K562 (cell line): ENCODE measurements around the gene DIP2A. TPM values are rescaled to one million over a fixed set of nuclear protein-coding genes. Genes with fewer than 3 reads are reported as not detected.

ENCODE experiments used
- BRD4 ChIP-seq: fragments of 200-600 bp; sonication (generic); IDR thresholded peaks from 2 replicates; pipeline ENCODE4 v1.6.1; 2017; ENCODE audit warnings: inconsistent platforms
- C11orf30 ChIP-seq: fragments of 450-650 bp; IDR thresholded peaks from 2 replicates; pipeline ENCODE4 v1.6.1; 2016; ENCODE audit warnings: low read depth, mild to moderate bottlenecking
- CBFB ChIP-seq: sonication (generic); formaldehyde crosslinking; IDR thresholded peaks from 2 replicates; pipeline ENCODE4 v1.4.0; 2020; ENCODE audit warnings: mild to moderate bottlenecking, missing genetic modification reagents
- ETS2 ChIP-seq: IDR thresholded peaks from 2 replicates; pipeline ENCODE4 v1.6.1; 2016; ENCODE audit warnings: borderline replicate concordance, missing genetic modification characterization, mild to moderate bottlenecking, moderate library complexity, missing compliant biosample characterization; ENCODE audit not compliant: poor library complexity, severe bottlenecking
- FOXK2 ChIP-seq, 2 experiments: fragments of 450-650 bp; IDR thresholded peaks in 1 of 2; conservative IDR thresholded peaks in 1 of 2; 2 replicates each; pipeline ENCODE4 v1.6.1; 2016; ENCODE audit warnings: low read depth in 2 of 2, mild to moderate bottlenecking in 1 of 2
- MAFG ChIP-seq: fragments of 450-650 bp; conservative IDR thresholded peaks from 2 replicates; pipeline ENCODE4 v1.6.1; 2016; ENCODE audit warnings: missing genetic modification characterization, missing compliant biosample characterization
- MEF2D ChIP-seq: conservative IDR thresholded peaks from 2 replicates; pipeline ENCODE4 v1.6.1; 2016; ENCODE audit warnings: low read depth, missing genetic modification characterization, missing compliant biosample characterization
- MYBL2 ChIP-seq, 2 experiments: fragments of 450-650 bp in 1 of 2; sonication (generic) in 1 of 2; formaldehyde crosslinking in 1 of 2; IDR thresholded peaks; 2 replicates each; pipeline versions ENCODE4 v1.6.1 to v1.8.1; 2017 to 2022; ENCODE audit warnings: borderline replicate concordance in 1 of 2, inconsistent platforms in 1 of 2, low read depth in 1 of 2, mild to moderate bottlenecking in 1 of 2, missing genetic modification reagents in 1 of 2, moderate library complexity in 1 of 2
- NONO ChIP-seq, 2 experiments: fragments of 200-400 bp in 1 of 2; fragments of 450-650 bp in 1 of 2; formaldehyde crosslinking in 1 of 2; IDR thresholded peaks; 2 replicates each; pipeline ENCODE4 v1.6.1; 2017; ENCODE audit warnings: low read depth in 2 of 2, mild to moderate bottlenecking in 2 of 2, moderate library complexity in 2 of 2, low read length in 1 of 2
- POLR3A ChIP-seq: IDR thresholded peaks from 2 replicates; pipeline ENCODE4 v1.6.1; 2011; ENCODE audit warnings: borderline replicate concordance, mild to moderate bottlenecking, moderate library complexity; ENCODE audit not compliant: insufficient read length, insufficient read depth; ENCODE audit errors: extremely low read depth
- SIRT6 ChIP-seq: IDR thresholded peaks from one replicate; pipeline ENCODE4 v1.6.1; 2012; ENCODE audit warnings: low read depth, mild to moderate bottlenecking, control low read depth, inconsistent platforms, low read length, moderate library complexity
- SMARCE1 ChIP-seq: fragments of 450-650 bp; IDR thresholded peaks from 2 replicates; pipeline ENCODE4 v1.7.1; 2016; ENCODE audit warnings: mild to moderate bottlenecking
- SREBF1 ChIP-seq: fragments of 150-350 bp; IDR thresholded peaks from 2 replicates; pipeline ENCODE4 v1.6.1; 2014; ENCODE audit warnings: antibody characterized with exemption, low read depth, low read length, borderline replicate concordance
- TCFL5 ChIP-seq: fragments of 250-450 bp; sonication (Bioruptor Pico); conservative IDR thresholded peaks from 2 replicates; pipeline ENCODE4 v1.6.1; 2021; ENCODE audit warnings: mild to moderate bottlenecking, moderate library complexity, matching md5 sums
- ZNF282 ChIP-seq: sonication (generic); formaldehyde crosslinking; IDR thresholded peaks from 2 replicates; pipeline ENCODE4 v1.8.1; 2023; ENCODE audit warnings: missing genetic modification reagents
- ZNF408 ChIP-seq: fragments of 250-450 bp; sonication (Bioruptor Pico); IDR thresholded peaks from 2 replicates; pipeline ENCODE4 v1.4.0; 2020; ENCODE audit warnings: low read depth, mild to moderate bottlenecking, moderate library complexity
- polyA plus RNA-seq, 8 experiments: library from polyadenylated mRNA; depleted of rRNA in 4 of 8; stranded (reverse) in 5 of 8; unstranded in 3 of 8; fragments of >200 nt; fragmentation: Nextera tagmentation in 2 of 8; fragmentation: Illumina TruSeq in 1 of 8; extraction: Ambion mirVana in 2 of 8; extraction: Trizol in 1 of 8; gene quantifications; 2 replicates each; pipeline versions ENCODE4 v1.2.1 to v1.2.3, GENCODE V29; 2011 to 2014; ENCODE audit warnings: inconsistent platforms in 1 of 8, missing spikeins in 1 of 8
- total RNA-seq, 7 experiments: library from RNA; depleted of rRNA in 6 of 7; stranded (reverse); fragments of >200 nt in 6 of 7; fragmentation: Illumina TruSeq in 2 of 7; extraction: Trizol in 2 of 7; gene quantifications; 2 replicates each; pipeline versions ENCODE4 v1.2.1 to v1.2.3, GENCODE V29; 2011 to 2021; ENCODE audit warnings: low replicate concordance in 1 of 7
- TF ChIP-seq, protein P1 (sequence below), 2 experiments: fragments of 150-350 bp in 1 of 2; IDR thresholded peaks; 2 replicates each; pipeline ENCODE4 v1.6.1; 2012 to 2016; ENCODE audit warnings: low read depth in 2 of 2, low read length in 2 of 2, mild to moderate bottlenecking in 1 of 2, moderate library complexity in 1 of 2
- TF ChIP-seq, protein P2 (sequence below): fragments of 450-650 bp; IDR thresholded peaks from 2 replicates; pipeline ENCODE4 v1.7.0; 2016; ENCODE audit warnings: borderline replicate concordance
- TF ChIP-seq, protein P3 (sequence below): fragments of 250-450 bp; sonication (Bioruptor Pico); IDR thresholded peaks from 2 replicates; pipeline ENCODE4 v1.8.0; 2021; ENCODE audit warnings: mild to moderate bottlenecking, moderate library complexity
- TF ChIP-seq, protein P4 (sequence below): IDR thresholded peaks from 2 replicates; pipeline ENCODE4 v1.6.1; 2011; ENCODE audit not compliant: insufficient read length; ENCODE audit errors: extremely low read depth

DIP2A gene
- total and polyA plus RNA-seq, 9 of the 15 experiments (the other 6 are each of a cell fraction or from before 2014, with no cell fraction given), result 4.3 to 34.5 (median 20.3) TPM

DNA sequence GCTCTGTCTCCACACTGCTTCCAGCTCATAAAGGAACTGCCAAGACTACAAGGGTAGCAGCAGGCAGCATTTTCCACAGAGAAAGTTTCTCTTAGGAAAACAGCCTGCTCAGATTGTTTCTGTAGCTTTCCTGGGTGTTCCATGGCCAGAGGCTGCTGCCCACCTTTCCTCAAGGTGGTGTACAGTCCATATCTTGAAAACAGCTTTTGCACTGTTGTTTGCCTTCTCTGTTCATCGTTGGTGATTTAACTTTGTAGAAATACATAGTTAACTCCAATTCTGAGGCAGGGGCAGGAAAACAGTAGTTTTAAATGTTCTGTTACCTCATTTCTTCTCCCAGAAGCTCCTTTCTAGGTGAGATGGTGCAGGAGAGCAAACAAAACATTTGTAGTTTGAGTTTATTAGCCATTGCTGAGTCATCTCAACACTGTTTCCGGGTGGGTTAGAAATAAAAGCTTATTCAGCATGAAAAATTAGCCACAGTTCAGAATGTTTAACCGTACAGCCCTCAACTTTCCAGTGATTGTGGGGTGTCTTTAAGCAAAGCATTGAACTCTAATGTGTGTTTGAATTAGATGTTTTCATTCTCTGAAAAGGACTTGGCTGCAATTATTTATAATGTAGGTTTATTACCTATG lies 41.7 kb downstream of the DIP2A start (continued):
- TF ChIP-seq, protein P1, sequence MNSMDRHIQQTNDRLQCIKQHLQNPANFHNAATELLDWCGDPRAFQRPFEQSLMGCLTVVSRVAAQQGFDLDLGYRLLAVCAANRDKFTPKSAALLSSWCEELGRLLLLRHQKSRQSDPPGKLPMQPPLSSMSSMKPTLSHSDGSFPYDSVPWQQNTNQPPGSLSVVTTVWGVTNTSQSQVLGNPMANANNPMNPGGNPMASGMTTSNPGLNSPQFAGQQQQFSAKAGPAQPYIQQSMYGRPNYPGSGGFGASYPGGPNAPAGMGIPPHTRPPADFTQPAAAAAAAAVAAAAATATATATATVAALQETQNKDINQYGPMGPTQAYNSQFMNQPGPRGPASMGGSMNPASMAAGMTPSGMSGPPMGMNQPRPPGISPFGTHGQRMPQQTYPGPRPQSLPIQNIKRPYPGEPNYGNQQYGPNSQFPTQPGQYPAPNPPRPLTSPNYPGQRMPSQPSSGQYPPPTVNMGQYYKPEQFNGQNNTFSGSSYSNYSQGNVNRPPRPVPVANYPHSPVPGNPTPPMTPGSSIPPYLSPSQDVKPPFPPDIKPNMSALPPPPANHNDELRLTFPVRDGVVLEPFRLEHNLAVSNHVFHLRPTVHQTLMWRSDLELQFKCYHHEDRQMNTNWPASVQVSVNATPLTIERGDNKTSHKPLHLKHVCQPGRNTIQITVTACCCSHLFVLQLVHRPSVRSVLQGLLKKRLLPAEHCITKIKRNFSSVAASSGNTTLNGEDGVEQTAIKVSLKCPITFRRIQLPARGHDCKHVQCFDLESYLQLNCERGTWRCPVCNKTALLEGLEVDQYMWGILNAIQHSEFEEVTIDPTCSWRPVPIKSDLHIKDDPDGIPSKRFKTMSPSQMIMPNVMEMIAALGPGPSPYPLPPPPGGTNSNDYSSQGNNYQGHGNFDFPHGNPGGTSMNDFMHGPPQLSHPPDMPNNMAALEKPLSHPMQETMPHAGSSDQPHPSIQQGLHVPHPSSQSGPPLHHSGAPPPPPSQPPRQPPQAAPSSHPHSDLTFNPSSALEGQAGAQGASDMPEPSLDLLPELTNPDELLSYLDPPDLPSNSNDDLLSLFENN (IDR thresholded peaks at IDR 0.05; ENCODE audit: low read depth in 2 of 2, low read length in 2 of 2), result no peak
- TF ChIP-seq C11orf30, result peak; percentile 100
- TF ChIP-seq, protein P2, sequence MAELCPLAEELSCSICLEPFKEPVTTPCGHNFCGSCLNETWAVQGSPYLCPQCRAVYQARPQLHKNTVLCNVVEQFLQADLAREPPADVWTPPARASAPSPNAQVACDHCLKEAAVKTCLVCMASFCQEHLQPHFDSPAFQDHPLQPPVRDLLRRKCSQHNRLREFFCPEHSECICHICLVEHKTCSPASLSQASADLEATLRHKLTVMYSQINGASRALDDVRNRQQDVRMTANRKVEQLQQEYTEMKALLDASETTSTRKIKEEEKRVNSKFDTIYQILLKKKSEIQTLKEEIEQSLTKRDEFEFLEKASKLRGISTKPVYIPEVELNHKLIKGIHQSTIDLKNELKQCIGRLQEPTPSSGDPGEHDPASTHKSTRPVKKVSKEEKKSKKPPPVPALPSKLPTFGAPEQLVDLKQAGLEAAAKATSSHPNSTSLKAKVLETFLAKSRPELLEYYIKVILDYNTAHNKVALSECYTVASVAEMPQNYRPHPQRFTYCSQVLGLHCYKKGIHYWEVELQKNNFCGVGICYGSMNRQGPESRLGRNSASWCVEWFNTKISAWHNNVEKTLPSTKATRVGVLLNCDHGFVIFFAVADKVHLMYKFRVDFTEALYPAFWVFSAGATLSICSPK, result no peak
- no peak for TF ChIP-seq SREBF1
- TF ChIP-seq SIRT6, result no peak
- peak; percentile 99 for TF ChIP-seq MAFG (tag)
- TF ChIP-seq MEF2D (tag), result no peak
- no peak for TF ChIP-seq ZNF282 (CRISPR knock-in tag)
- TF ChIP-seq MYBL2 (IDR thresholded peaks at IDR 0.05; ENCODE audit: low read depth), result no peak
- no peak for TF ChIP-seq MYBL2 (CRISPR knock-in tag; IDR thresholded peaks at IDR 0.05; ENCODE audit: borderline replicate concordance)
- TF ChIP-seq FOXK2 (conservative IDR thresholded peaks at IDR 0.05 in 1 of 2, IDR thresholded peaks at IDR 0.05 in 1 of 2; ENCODE audit: low read depth in 2 of 2), result no peak
- TF ChIP-seq SMARCE1, result no peak
- TF ChIP-seq CBFB, result no peak
- TF ChIP-seq POLR3A, result no peak
- TF ChIP-seq ETS2, result no peak
- no peak for TF ChIP-seq ZNF408
- TF ChIP-seq, protein P3, sequence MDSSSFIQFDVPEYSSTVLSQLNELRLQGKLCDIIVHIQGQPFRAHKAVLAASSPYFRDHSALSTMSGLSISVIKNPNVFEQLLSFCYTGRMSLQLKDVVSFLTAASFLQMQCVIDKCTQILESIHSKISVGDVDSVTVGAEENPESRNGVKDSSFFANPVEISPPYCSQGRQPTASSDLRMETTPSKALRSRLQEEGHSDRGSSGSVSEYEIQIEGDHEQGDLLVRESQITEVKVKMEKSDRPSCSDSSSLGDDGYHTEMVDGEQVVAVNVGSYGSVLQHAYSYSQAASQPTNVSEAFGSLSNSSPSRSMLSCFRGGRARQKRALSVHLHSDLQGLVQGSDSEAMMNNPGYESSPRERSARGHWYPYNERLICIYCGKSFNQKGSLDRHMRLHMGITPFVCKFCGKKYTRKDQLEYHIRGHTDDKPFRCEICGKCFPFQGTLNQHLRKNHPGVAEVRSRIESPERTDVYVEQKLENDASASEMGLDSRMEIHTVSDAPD, result no peak
- TF ChIP-seq TCFL5, result no peak
- TF ChIP-seq, protein P4, sequence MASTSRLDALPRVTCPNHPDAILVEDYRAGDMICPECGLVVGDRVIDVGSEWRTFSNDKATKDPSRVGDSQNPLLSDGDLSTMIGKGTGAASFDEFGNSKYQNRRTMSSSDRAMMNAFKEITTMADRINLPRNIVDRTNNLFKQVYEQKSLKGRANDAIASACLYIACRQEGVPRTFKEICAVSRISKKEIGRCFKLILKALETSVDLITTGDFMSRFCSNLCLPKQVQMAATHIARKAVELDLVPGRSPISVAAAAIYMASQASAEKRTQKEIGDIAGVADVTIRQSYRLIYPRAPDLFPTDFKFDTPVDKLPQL, result no peak
- TF ChIP-seq BRD4, result 0 out of 2 replicates have a peak, but pooled peaks have one; percentile 34
- no peak for TF ChIP-seq NONO (IDR thresholded peaks at IDR 0.05; ENCODE audit: low read depth in 2 of 2, low read length in 1 of 2)
